NCI-H2196 (cell line): ENCODE data around the gene OR56B1.

Source experiments
- DNase-seq: peaks from one replicate; lab custom pipeline; 2025; ENCODE audit not compliant: unreplicated experiment; lab: John Stamatoyannopoulos, UW

OR56B1 gene

GRCh38 chr11:5726351-5726750 is 9.9 kb upstream of the OR56B1 start:
- DNase-seq: no peak

GRCh38 chr11:5727691-5728090 is 8.6 kb upstream of the OR56B1 start:
- no peak for DNase-seq

- no peak for DNase-seq
Observed at GRCh38 chr11:5737091-5737490, 843 bp downstream of the OR56B1 start.

- DNase-seq: no peak
Observed at GRCh38 chr11:5737670-5738392, 1.6 kb downstream of the OR56B1 start.

- DNase-seq: no peak
Observed at GRCh38 chr11:5738431-5738830, 2.2 kb downstream of the OR56B1 start.

- no peak for DNase-seq
Observed at GRCh38 chr11:5746614-5747013, 10.4 kb downstream of the OR56B1 start.

- DNase-seq: no peak
Observed at GRCh38 chr11:5749836-5750235, 13.6 kb downstream of the OR56B1 start.

- no peak for DNase-seq
Observed at GRCh38 chr11:5753943-5754342, 17.7 kb downstream of the OR56B1 start, which contains the start of gene OR52N4. OR52N4 (plus strand) TSS chr11:5754243; CDS start chr11:5754741, 498 bp downstream.

- no peak for DNase-seq
Observed at GRCh38 chr11:5767056-5767455, 30.8 kb downstream of the OR56B1 start.

- no peak for DNase-seq
Observed at GRCh38 chr11:5783255-5783654, 47.0 kb downstream of the OR56B1 start, which contains the start of gene OR52N5. OR52N5 (minus strand) TSS chr11:5783355; CDS start chr11:5778634, 4,721 bp downstream.
